Right ventricle myocardium superior (tissue), 1 donor: ENCODE measurements around the gene DEFB124. TPM values are rescaled to one million over a fixed set of nuclear protein-coding genes. Genes with fewer than 3 reads are reported as not detected.
"Not testable (repeated sequence)": the region's sequence is repeated elsewhere in the genome, so short reads cannot be mapped to it uniquely, and the experiment has no call there.

Experiments used
- ATAC-seq: fragments of 200-7000 bp; cut with Tn5 transposase; one replicate; pipeline ENCODE4 v1.9.1; 2020; ENCODE audit warnings: mild to moderate bottlenecking; ENCODE audit not compliant: poor library complexity
- DNase-seq: peaks from one replicate; pipeline ENCODE4 v3.0.0-alpha.2; 2020
- intact Hi-C: fragments of 100-400 bp; cut with DNase I; formaldehyde crosslinking; loops from one replicate; pipeline ENCODE4 v1.11.2; 2022
- long read RNA-seq: library from polyadenylated mRNA; unstranded; transcript quantifications from one replicate; pipeline ENCODE4 v2.0.0, GENCODE V29; 2021
- total RNA-seq: library from RNA; stranded (reverse); fragmentation: NEBNext Ultra II Directional; extraction: Animal tissue kit (Norgen Biotek cat#: 25700); gene quantifications from one replicate; pipeline ENCODE4 v1.2.1, GENCODE V29; 2021
- donor health status: DM: no; HTN: yes; CAD: no; lungs with severe emphysema.

Gene DEFB124
- not detected for total RNA-seq
- long read RNA-seq: 0 reads

DNA sequence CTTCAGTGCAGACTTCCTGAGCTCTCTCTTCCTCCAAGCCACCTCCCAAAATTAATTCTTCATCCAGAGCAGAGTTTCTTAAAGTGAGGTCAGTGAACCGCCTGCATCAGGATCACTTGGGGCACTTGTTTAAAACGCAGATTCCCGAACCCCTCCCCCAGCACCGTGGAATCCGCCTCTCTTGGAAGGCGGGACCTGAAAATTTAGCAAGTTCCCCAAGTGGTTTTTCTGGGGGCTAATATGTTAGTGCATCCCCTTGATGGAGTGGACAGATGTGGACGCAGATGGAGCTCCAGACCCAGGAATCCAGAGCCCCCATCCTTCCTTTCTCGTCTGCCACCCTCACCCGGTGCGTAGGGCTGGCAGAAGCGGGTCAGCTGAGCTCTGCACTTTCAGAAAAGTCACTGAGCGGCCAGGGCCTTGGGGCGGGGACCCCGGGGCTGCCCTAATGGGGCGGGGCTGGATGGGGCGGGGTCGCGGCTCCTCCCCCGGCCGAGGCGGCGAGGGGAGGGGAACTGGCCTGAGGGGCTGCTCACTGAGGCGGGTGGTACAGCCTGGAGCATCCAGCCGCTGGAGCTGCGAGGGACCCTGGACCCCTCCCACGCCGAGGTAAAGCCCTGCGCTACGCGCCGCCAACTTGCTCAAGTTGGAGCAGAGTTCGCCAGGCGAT, at the start of gene DEFB124, which contains the start of gene REM1:
DEFB124 (minus strand) TSS at position 370 of the 670 bp plus-strand sequence. CDS start 2,114 bp downstream, outside the sequence.
REM1 (plus strand) TSS at position 531 of the 670 bp plus-strand sequence. CDS start 1,158 bp downstream, outside the sequence.
- ATAC-seq (peak; percentile 93), DNase-seq (peak; percentile 76)
- intact Hi-C loops: no loop called here

GRCh38 chr20:31523361-31524283, 48.7 kb upstream of the DEFB124 start:
- ATAC-seq: peak; percentile 67
- intact Hi-C loops: no loop called here
- DNase-seq: no peak

DNA sequence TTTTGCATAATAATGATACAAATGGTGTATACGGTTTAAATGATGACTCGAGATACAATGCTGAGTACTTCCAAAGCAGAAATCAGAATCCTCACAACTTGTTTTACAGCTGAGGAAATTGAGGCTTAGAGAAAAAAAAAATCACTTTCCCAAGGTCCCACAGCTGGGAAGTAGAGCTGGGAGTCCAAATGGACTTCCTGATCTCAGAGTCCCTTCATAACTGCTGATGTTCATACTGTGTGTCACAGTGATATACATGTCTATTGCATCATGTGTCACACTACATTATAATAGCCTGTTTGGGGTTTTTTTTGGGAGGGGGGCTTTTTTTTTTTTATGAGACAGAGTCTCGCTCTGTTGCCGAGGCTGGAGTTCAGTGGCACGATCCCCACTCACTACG, 47.8 kb upstream of the DEFB124 start:
- intact Hi-C loops: no loop called here
- peak; percentile 34 for ATAC-seq
- no peak for DNase-seq

- ATAC-seq, DNase-seq, intact Hi-C loops: not testable (repeated sequence)
Observed at GRCh38 chr20:31521267-31521666, 46.3 kb upstream of the DEFB124 start.

GRCh38 chr20:31517373-31517772, 42.4 kb upstream of the DEFB124 start:
- intact Hi-C loops: no loop called here
- ATAC-seq (no peak), DNase-seq (peak; percentile 51)

DNA sequence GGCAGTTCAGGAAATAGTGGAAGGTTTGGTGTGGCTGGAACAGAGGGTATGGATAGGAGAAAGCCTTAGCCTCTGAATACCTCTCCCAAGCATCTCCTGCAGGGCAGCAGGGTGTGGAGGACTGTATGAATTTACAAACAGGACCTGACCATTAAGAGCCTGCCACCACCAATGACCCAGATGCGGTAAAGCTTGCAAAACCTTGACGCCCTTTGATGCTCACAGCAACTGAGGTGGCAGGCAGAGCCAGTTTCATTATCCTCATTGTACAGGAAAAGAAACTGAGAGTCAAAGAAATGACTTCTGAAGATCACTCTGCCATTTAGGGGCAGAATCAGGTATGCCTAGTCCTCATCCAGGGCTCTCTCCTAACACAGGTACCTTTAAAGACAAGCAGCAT, 41.7 kb upstream of the DEFB124 start:
- DNase-seq (no peak), ATAC-seq (no peak)
- intact Hi-C loops: no loop called here

DNA sequence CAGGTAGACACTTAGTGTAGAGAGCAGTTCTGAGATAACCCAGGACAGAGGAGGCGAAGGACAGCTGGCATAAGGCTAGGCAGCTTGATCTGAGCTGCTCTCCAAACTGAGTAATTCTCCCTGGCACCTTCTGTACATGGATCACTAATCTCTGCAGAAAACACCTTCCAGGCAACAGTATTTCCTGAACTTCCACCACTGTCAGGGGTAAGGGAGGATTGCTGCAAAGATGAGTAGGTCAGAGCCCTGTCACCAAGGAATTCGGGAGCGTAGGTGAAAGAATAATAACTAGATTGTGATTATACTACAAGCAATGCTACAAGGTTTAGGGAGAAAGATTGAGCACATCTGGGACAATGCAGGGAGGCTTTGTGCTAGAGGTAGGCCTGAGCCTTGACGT, 41.2 kb upstream of the DEFB124 start:
- ATAC-seq: no peak
- intact Hi-C loops: no loop called here
- no peak for DNase-seq

- ATAC-seq (no peak), DNase-seq (no peak)
- intact Hi-C loops: no loop called here
Observed at GRCh38 chr20:31515775-31516107, 40.8 kb upstream of the DEFB124 start.

- intact Hi-C loops: no loop called here
- DNase-seq (no peak), ATAC-seq (no peak)
Observed at GRCh38 chr20:31515072-31515774, 40.3 kb upstream of the DEFB124 start.

GRCh38 chr20:31514154-31515071, 39.5 kb upstream of the DEFB124 start, which contains the start of gene HM13:
TSS of gene HM13 (plus strand) at chr20:31514442. CDS start at chr20:31514552, 110 bp downstream.
- ATAC-seq (peak; percentile 99), DNase-seq (peak; percentile 95)
- intact Hi-C loops: no loop called here

GRCh38 chr20:31508517-31509244, 33.8 kb upstream of the DEFB124 start:
- DNase-seq: no peak
- intact Hi-C loops: no loop called here

DNA sequence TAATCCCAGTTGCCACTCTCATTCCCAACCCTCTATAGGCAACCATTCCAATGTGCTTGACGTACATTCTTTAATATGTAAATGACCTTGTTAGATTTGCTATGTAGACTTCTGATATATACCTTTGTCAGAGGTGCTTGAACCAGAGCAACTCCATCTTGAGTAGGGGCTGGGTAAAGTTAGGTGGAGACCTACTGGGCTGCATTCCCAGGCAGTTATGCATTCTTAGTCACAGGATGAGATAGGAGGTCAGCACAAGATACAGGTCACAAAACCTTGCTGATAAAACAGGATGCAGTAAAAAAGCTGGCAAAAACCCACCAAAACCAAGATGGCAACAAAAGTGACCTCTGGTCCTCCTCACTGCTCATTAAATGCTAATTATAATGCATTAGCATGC, 31.0 kb upstream of the DEFB124 start:
- ATAC-seq: no peak
- intact Hi-C loops: no loop called here
- DNase-seq: no peak

More at GRCh38 chr20:31508517-31509244, 33.8 kb upstream of the DEFB124 start:
- no peak for ATAC-seq

- intact Hi-C loops: loop anchor here (2.0 kb wide), 1 partner anchor 42 kb away; no protein-coding TSS in a partner anchor
- DNase-seq: peak; percentile 93
- peak; percentile 99 for ATAC-seq
Observed at GRCh38 chr20:31502884-31503673, 28.2 kb upstream of the DEFB124 start.

GRCh38 chr20:31500527-31500926, 25.6 kb upstream of the DEFB124 start:
- ATAC-seq: no peak
- DNase-seq: no peak
- intact Hi-C loops: no loop called here

- ATAC-seq: peak; percentile 26
- intact Hi-C loops: no loop called here
- peak; percentile 66 for DNase-seq
Observed at GRCh38 chr20:31497838-31498540, 23.1 kb upstream of the DEFB124 start.

DNA sequence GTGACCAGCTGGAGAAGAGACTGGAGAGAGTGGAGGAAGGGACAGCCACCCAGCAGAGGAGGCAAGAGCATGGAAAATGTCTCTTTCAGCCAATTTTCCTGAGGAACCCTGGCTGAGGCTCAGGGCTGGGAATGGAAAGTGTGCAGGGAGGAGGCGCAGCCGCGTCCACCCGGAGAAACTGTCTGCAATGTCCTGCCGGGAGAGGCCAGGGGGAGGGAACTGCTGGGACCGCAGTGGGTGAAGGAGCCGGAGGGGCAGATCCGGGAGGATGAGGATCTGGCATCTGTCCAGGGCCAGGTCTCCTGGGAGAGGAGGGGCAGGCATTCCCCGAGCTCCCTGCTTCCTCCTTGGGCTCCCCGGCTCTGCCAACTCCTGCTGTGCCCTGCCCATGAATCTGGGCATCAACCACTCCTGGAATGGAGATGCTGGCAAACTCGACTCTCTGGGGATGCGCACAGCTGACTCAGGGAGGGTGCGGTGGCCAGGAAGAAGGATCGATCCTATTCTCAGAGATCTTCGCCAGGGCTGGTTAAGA, 21.9 kb upstream of the DEFB124 start:
- ATAC-seq (peak; percentile 88), DNase-seq (peak; percentile 87)
- intact Hi-C loops: no loop called here
